ENCODE data around the gene FARP2. TPM values are rescaled to one million over a fixed set of nuclear protein-coding genes. Genes with fewer than 3 reads are reported as not detected.
A peak's percentile ranks its signal among the peaks of the same experiment; 100 is the strongest.

The FARP2 gene
- total and polyA plus RNA-seq, 10 of the 15 experiments (the other 5 are each of a cell fraction or from before 2014, with no cell fraction given): 5.5 to 67.5 (median 36.8) TPM

DNA sequence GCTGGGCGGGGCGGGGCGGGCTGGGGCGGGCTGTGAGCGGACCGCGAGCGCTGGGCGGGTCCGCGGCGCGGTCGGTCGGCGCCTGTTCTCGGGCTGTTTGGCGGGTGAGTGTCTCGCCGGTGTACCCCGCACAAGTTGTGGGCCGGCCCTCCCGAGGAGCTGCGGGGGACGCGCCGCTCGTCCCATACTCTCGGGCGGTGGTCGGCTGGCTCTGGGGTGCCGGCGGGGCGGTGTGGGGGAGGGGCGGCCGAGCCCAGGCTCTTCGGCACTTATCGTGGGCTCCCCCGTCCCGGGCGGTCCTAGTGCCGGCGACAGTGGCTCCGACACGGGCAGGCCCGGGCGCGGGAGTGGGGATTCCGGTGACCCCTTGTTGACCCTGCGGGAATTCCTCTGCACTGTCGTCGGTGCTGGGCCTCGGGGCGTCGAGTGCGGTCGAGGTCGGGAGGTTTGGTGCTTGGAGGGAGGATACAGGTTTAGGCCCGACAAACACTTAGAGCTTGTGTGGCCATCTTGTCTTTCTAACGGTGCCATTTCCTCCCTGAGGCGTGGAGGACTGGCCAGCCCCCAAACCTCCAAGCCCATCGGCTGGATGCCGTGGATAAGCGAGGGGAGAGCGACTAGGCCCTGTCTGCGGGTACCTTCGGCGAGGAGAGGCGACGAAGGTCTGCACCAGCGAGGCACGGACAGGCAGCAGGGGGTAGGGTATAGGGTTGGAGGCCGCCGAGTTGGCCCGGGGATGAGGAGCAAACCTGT is 40.0 kb upstream of the FARP2 start, which contains the start of gene SEPTIN2 (continued):
- TF ChIP-seq HDGF (IDR thresholded peaks at IDR 0.05): peak; percentile 62; the same call in 1 of the 2 replicates
- TF ChIP-seq FOS (IDR thresholded peaks at IDR 0.05; ENCODE audit: borderline replicate concordance, extremely low read depth, insufficient read length): no peak
- TF ChIP-seq BMI1 (IDR thresholded peaks at IDR 0.05; ENCODE audit: borderline replicate concordance): no peak
- TF ChIP-seq, protein P1, sequence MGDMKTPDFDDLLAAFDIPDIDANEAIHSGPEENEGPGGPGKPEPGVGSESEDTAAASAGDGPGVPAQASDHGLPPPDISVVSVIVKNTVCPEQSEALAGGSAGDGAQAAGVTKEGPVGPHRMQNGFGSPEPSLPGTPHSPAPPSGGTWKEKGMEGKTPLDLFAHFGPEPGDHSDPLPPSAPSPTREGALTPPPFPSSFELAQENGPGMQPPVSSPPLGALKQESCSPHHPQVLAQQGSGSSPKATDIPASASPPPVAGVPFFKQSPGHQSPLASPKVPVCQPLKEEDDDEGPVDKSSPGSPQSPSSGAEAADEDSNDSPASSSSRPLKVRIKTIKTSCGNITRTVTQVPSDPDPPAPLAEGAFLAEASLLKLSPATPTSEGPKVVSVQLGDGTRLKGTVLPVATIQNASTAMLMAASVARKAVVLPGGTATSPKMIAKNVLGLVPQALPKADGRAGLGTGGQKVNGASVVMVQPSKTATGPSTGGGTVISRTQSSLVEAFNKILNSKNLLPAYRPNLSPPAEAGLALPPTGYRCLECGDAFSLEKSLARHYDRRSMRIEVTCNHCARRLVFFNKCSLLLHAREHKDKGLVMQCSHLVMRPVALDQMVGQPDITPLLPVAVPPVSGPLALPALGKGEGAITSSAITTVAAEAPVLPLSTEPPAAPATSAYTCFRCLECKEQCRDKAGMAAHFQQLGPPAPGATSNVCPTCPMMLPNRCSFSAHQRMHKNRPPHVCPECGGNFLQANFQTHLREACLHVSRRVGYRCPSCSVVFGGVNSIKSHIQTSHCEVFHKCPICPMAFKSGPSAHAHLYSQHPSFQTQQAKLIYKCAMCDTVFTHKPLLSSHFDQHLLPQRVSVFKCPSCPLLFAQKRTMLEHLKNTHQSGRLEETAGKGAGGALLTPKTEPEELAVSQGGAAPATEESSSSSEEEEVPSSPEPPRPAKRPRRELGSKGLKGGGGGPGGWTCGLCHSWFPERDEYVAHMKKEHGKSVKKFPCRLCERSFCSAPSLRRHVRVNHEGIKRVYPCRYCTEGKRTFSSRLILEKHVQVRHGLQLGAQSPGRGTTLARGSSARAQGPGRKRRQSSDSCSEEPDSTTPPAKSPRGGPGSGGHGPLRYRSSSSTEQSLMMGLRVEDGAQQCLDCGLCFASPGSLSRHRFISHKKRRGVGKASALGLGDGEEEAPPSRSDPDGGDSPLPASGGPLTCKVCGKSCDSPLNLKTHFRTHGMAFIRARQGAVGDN (IDR thresholded peaks at IDR 0.05): 0 out of 2 replicates have a peak, but pooled peaks have one; percentile 29
- TF ChIP-seq, protein P2, sequence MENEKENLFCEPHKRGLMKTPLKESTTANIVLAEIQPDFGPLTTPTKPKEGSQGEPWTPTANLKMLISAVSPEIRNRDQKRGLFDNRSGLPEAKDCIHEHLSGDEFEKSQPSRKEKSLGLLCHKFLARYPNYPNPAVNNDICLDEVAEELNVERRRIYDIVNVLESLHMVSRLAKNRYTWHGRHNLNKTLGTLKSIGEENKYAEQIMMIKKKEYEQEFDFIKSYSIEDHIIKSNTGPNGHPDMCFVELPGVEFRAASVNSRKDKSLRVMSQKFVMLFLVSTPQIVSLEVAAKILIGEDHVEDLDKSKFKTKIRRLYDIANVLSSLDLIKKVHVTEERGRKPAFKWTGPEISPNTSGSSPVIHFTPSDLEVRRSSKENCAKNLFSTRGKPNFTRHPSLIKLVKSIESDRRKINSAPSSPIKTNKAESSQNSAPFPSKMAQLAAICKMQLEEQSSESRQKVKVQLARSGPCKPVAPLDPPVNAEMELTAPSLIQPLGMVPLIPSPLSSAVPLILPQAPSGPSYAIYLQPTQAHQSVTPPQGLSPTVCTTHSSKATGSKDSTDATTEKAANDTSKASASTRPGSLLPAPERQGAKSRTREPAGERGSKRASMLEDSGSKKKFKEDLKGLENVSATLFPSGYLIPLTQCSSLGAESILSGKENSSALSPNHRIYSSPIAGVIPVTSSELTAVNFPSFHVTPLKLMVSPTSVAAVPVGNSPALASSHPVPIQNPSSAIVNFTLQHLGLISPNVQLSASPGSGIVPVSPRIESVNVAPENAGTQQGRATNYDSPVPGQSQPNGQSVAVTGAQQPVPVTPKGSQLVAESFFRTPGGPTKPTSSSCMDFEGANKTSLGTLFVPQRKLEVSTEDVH (IDR thresholded peaks at IDR 0.05; ENCODE audit: low read depth, partially characterized antibody): no peak
- TF ChIP-seq CHD4 (IDR thresholded peaks at IDR 0.05): no peak
- no peak for TF ChIP-seq FOXK2 (IDR thresholded peaks at IDR 0.05)
- peak; percentile 4 for TF ChIP-seq SP1 (IDR thresholded peaks at IDR 0.05; ENCODE audit: low read depth, low read length)
- TF ChIP-seq, protein P3, sequence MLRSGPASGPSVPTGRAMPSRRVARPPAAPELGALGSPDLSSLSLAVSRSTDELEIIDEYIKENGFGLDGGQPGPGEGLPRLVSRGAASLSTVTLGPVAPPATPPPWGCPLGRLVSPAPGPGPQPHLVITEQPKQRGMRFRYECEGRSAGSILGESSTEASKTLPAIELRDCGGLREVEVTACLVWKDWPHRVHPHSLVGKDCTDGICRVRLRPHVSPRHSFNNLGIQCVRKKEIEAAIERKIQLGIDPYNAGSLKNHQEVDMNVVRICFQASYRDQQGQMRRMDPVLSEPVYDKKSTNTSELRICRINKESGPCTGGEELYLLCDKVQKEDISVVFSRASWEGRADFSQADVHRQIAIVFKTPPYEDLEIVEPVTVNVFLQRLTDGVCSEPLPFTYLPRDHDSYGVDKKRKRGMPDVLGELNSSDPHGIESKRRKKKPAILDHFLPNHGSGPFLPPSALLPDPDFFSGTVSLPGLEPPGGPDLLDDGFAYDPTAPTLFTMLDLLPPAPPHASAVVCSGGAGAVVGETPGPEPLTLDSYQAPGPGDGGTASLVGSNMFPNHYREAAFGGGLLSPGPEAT (IDR thresholded peaks at IDR 0.05; ENCODE audit: low read depth): peak; percentile 90
- peak; percentile 75 for TF ChIP-seq NBN (IDR thresholded peaks at IDR 0.05)
- no peak for TF ChIP-seq NRF1 (conservative IDR thresholded peaks at IDR 0.05; ENCODE audit: low read depth, low read length)
- TF ChIP-seq EP300 (IDR thresholded peaks at IDR 0.05; ENCODE audit: borderline replicate concordance in 1 of 2, control insufficient read depth in 1 of 2, low read depth in 2 of 2, low read length in 2 of 2): no peak
- TF ChIP-seq, protein P4, sequence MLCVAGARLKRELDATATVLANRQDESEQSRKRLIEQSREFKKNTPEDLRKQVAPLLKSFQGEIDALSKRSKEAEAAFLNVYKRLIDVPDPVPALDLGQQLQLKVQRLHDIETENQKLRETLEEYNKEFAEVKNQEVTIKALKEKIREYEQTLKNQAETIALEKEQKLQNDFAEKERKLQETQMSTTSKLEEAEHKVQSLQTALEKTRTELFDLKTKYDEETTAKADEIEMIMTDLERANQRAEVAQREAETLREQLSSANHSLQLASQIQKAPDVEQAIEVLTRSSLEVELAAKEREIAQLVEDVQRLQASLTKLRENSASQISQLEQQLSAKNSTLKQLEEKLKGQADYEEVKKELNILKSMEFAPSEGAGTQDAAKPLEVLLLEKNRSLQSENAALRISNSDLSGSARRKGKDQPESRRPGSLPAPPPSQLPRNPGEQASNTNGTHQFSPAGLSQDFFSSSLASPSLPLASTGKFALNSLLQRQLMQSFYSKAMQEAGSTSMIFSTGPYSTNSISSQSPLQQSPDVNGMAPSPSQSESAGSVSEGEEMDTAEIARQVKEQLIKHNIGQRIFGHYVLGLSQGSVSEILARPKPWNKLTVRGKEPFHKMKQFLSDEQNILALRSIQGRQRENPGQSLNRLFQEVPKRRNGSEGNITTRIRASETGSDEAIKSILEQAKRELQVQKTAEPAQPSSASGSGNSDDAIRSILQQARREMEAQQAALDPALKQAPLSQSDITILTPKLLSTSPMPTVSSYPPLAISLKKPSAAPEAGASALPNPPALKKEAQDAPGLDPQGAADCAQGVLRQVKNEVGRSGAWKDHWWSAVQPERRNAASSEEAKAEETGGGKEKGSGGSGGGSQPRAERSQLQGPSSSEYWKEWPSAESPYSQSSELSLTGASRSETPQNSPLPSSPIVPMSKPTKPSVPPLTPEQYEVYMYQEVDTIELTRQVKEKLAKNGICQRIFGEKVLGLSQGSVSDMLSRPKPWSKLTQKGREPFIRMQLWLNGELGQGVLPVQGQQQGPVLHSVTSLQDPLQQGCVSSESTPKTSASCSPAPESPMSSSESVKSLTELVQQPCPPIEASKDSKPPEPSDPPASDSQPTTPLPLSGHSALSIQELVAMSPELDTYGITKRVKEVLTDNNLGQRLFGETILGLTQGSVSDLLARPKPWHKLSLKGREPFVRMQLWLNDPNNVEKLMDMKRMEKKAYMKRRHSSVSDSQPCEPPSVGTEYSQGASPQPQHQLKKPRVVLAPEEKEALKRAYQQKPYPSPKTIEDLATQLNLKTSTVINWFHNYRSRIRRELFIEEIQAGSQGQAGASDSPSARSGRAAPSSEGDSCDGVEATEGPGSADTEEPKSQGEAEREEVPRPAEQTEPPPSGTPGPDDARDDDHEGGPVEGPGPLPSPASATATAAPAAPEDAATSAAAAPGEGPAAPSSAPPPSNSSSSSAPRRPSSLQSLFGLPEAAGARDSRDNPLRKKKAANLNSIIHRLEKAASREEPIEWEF (IDR thresholded peaks at IDR 0.05; ENCODE audit: insufficient replicate concordance, low read depth, low read length): no peak
- peak in 1 of 2 experiments; percentile 45; a peak in 2 of 4 replicates for TF ChIP-seq IKZF2 (IDR thresholded peaks at IDR 0.05)
- TF ChIP-seq POU2F2 (IDR thresholded peaks at IDR 0.05; ENCODE audit: borderline replicate concordance, low read depth, low read length): peak; percentile 41; the same call in 1 of the 3 replicates

All from GM12878 (cell line).